ENCODE measurements around the gene SLC16A13.

The SLC16A13 gene

GRCh38 chr17:7014261-7014994 lies 21.4 kb upstream of the SLC16A13 start:
- peak; percentile 81 for DNase-seq

DNA sequence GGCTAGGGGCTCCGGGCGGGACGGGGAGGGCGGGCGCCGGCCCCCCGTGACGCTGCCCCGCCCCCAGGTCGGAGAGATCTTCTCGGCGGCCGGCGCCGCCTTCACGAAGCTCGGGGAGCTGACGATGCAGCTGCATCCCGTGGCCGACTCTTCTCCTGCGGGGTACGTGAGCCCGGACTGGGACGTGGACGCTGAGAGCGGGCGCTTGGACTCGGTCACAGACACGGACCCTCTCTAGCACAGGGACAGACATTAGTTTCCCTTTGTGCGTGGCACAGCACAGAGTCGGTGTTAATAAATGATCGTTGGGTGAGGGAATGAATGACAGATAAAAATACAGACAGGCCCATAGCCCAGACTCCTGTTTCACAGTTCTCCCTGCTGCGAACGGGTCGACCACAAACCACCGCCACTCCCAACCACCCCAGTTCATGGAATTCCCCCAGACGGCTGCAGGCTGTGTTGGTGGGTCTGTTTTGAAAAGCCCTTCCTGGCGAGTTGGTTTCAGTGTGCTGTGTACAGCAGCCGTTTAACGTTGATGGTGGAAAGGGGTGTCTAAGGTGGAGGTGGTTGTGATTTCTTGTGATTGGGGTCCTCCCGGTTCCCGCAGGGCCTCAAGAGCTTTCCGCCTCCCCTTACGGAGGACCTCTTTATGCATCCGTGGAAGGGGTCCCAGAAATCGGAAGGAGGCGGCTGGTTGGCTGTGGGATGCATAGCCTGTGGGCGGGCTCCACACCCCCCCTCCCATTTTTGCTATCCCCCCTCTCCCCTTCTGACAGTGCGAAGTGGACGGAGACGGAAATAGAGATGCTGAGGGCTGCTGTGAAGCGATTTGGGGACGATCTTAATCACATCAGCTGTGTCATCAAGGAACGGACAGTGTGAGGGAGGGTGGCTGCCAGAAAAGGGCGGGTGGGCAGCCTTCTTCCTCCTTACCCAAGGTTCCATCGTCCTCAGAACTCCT lies 20.5 kb upstream of the SLC16A13 start:
- DNase-seq, result no peak

- DNase-seq, result no peak
Measured at GRCh38 chr17:7016418-7016817, 19.4 kb upstream of the SLC16A13 start.

DNA sequence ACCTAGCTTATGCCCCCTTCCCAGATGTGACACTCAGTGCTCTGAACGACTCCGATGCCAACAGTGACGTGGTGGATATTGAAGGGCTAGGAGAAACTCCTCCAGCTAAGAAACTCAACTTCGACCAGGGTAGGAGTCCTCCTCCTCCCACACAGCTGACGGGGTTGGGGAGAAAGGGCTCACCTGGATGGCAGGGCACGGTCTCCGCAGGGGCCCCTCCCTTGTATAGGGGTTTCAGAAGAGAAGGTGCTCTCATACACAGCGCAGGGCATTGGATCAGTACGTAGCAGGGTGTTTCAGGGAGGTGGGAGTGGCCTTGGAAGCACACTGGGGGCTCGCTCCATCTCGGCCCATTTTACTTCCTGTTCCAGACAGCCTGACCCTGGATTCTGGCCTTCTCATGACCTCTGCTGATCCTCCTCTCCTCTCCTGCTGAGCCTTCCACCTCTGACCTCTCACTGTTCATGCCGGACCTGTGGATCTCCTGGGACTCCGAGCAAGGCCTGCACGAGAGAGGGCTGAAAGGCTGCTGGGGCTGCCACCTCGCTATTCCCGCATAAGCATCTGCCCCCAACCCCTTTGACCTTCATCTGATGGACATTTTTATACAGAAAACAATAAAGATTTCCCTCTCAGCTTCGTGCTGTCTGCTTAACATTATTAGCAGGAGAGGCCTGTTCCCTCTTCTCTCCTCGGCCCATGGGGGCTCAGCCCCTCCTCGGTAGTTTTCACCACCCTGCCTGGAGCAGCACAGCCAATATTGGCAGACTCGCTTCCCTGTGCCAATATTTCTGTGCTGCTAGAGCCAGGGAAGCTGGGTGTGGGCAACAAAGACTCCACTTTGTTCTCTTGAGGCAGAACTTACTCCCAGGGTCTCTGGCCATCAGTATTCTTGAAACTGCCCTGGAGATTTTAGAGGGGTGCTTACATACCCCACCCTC lies 18.7 kb upstream of the SLC16A13 start:
- DNase-seq, result no peak

DNA sequence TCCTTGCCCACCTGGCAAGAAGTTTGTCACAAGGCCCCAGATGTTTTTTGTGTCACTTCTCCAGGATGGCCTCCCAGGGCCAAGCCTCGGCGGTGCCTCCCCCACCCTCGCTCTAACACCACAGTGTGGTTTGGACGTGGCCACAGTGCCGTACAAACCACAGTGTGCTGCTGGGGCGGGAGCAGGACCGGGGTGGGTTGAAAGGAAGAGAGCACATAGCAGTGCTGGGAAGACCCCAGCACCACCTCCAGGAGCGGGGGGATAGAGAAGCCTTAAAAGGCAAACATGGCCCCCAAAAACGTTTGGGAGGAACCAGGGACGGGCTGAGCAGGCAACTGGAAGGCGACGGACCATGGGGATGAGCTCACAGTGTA lies 18.0 kb upstream of the SLC16A13 start:
- no peak for DNase-seq

DNA sequence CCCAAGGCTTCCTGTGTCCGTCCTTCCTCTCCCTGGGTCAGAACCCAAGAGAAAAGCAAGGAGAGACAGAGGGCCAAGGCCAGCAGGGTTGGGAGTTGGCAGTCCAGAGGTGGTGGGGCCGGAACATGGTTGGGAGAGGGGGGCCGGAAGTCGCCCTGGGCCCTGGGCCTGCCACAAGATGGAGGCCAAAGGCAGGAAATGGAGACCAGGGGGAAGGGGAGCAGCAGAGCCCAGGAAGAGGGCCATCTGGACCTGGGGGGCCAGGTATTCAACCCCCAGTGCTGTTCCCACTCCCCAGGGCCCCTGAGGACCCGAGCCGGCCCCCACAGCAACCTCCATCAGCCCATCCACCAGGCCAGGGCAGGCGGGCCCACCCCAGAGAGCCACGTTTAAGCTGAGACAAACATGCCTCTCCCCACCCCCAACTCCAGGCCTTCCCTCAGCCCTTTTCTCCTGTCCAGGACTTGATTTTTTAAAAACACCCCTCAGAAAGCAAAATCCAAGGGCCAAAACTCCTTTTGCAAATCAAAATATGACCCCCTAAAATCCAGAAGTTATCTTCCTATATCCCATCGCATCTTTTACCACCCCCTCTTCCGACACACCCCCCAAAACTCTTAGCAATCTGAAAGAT lies 17.4 kb upstream of the SLC16A13 start:
- no peak for DNase-seq

DNA sequence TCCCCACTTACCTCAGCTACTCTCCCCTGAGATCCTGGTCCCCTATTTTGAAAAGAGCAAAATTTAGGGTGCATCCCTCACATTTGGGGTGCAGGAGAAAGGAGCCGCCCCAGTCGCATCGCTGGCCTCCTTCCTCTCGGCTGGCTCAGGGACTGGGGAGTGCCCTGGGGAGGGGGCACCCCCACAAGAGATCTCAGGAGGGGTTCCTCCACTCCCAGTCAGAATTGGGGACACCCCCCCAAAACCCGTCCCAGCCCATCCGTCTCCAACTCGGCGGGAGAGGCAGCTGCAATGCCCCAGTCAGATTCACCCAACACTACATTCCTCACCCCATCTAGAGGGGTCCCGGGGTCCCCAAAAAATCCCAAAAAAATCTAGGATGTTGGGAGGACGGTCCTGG lies 16.4 kb upstream of the SLC16A13 start:
- DNase-seq, result no peak

DNA sequence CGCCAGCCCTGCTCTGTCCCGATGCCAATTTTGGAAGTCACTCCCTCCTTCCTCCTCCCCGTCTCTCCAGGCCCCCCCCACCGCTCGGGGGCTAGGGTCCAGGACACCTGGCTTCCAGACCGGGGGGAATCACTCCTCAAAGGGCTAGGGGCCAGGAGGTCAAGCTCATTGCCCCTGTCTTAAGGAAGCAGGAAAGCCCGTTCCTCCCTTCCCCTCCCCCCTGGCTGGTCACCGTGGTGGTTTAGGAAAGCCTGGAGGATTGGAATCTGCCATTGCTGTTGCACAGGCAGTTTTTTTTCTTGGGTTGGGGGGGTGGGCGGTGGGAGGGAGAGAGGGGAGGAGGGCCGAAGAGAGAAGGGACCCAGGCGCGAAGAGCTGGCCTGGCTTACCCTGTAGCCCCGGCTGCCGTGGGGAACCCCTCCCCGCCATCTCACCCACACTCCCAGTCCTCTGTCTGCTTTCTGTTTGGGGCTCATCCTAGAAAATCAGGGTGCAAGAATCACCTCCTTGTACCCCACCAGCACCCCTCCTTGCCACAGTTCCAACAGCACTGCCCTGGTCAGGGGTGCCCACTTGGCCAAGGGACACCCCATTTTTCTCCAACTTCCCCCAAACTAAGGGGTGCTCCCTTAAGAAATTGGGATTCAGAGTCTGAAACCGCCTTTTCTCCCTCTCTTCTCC lies 15.8 kb upstream of the SLC16A13 start:
- DNase-seq, result peak; percentile 9

GRCh38 chr17:7020894-7021664 lies 14.7 kb upstream of the SLC16A13 start:
- DNase-seq, result no peak

GRCh38 chr17:7021993-7022778 lies 13.6 kb upstream of the SLC16A13 start:
- peak; percentile 28 for DNase-seq

DNA sequence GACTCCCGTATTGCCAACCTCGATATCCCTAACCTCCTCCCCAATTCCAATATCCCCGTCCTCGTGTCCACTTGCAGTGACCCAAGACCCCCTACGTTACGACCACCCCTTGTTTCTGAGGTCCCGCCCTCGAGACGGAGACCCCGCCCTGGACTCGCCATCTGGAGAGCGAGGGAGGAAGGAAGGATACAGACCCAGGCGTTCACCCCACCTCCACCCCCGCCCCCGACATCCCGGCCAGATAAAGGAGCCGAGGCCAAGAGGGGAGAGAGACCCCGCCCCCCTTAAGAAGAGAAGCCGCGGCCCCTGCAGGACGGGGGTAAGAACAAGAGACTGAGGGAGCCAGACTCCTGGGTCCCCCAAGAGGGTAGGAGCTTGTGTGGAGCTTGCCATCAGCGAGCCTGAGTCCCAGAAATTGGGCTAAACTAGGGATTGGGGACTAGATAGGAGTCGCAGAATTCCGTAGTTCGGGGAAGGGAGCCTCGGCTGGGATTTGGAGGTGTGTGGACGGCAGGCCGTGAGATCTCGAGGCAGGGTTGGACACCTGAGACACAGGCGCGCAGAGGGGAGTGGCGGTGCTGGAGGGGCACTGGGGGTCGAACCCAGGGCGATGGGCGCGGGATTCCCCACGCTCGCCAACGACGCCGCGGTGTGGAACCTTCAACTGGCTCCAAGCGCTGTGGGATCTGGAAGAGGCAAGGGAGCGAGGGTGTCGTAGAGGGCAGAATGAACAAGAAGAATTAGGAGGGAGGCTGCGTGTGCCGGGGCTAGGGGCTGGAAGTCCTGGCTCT lies 12.8 kb upstream of the SLC16A13 start, which contains the start of gene BCL6B:
TSS of gene BCL6B (plus strand) at position 270 of the 791 bp plus-strand sequence. CDS start 622 bp downstream, outside the sequence.
- no peak for DNase-seq

GRCh38 chr17:7023576-7024401 lies 12.0 kb upstream of the SLC16A13 start:
- DNase-seq, result peak; percentile 87

DNA sequence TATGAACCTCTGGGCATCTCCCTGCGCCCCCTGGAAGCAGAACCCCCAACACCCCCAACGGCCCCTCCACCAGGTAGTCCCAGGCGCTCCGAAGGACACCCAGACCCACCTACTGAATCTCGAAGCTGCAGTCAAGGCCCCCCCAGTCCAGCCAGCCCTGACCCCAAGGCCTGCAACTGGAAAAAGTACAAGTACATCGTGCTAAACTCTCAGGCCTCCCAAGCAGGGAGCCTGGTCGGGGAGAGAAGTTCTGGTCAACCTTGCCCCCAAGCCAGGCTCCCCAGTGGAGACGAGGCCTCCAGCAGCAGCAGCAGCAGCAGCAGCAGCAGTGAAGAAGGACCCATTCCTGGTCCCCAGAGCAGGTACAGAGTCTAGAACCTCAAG lies 11.4 kb upstream of the SLC16A13 start:
- DNase-seq, result no peak

GRCh38 chr17:7025245-7025644 lies 10.6 kb upstream of the SLC16A13 start:
- DNase-seq, result no peak

DNA sequence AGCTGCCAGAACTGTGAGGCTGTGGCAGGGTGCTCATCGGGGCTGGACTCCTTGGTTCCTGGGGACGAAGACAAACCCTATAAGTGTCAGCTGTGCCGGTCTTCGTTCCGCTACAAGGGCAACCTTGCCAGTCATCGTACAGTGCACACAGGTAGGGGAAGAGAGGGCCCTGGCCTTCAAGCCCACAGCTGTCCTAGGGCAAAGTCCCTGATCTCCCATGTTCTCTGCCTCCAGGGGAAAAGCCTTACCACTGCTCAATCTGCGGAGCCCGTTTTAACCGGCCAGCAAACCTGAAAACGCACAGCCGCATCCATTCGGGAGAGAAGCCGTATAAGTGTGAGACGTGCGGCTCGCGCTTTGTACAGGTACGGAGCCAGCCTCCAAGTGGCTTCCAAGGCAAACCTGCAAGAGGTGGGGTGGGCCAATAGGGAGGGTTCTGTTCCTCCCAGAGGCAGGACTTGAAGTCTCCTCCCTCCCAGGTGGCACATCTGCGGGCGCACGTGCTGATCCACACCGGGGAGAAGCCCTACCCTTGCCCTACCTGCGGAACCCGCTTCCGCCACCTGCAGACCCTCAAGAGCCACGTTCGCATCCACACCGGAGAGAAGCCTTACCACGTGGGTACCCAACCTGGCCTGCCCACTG lies 9.2 kb upstream of the SLC16A13 start:
- DNase-seq, result no peak

DNA sequence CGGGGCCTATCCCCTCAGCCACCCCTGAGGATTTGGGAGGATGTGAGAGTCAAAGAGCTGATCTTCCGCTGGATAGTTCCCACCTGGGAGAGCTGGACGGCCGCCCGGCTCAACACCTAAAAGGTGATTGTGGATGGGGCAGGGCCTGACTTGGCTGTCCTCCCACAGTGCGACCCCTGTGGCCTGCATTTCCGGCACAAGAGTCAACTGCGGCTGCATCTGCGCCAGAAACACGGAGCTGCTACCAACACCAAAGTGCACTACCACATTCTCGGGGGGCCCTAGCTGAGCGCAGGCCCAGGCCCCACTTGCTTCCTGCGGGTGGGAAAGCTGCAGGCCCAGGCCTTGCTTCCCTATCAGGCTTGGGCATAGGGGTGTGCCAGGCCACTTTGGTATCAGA lies 8.5 kb upstream of the SLC16A13 start:
- DNase-seq, result no peak

- no peak for DNase-seq
Measured at GRCh38 chr17:7029096-7029495, 6.7 kb upstream of the SLC16A13 start.

DNA sequence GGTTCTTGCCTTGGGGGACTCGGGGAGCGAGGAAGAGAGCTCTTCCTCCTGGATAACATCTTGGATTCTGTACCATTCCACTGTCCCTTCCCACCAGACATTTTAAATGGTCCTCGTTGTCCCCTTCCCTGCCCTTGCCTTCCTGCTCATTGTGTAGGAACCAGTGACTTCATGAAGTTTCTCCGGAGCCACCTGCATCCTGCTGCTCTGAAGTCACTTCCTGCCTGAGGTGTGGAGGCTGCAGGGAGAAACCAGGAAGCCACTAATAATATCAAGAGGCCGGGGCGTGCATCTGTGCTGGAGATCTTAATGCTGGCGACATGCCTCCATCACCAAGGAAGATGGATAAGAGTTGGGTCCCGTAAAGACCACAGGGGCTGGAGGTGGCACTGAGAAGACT lies 6.2 kb upstream of the SLC16A13 start:
- no peak for DNase-seq

All from DMS153 (cell line).